Measurements from ENCODE around the gene GIMAP2.

The GIMAP2 gene

DNA sequence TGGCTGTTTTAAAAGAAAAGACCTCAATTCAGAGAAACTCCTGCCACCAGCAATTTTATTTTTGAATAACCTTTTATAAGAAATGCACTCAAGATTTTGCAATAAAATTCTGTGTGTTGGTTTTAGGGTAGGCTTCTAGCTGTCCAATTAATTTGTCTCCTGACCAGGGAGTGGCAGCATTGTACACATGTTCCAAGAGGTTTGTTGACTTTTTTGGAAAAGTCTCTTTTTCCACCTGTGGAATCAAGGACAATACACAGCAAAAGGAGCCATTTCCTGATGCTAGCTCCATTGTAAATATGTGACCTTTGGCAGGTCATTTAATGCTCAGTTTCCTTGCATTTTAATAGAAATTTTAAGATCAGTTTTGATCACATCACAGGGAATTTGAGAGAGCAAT lies 53.5 kb downstream of the GIMAP2 start:
- TF ChIP-seq EZH2 (IDR thresholded peaks at IDR 0.05; ENCODE audit: borderline replicate concordance, low read length) = no peak
- TF ChIP-seq, protein P1, sequence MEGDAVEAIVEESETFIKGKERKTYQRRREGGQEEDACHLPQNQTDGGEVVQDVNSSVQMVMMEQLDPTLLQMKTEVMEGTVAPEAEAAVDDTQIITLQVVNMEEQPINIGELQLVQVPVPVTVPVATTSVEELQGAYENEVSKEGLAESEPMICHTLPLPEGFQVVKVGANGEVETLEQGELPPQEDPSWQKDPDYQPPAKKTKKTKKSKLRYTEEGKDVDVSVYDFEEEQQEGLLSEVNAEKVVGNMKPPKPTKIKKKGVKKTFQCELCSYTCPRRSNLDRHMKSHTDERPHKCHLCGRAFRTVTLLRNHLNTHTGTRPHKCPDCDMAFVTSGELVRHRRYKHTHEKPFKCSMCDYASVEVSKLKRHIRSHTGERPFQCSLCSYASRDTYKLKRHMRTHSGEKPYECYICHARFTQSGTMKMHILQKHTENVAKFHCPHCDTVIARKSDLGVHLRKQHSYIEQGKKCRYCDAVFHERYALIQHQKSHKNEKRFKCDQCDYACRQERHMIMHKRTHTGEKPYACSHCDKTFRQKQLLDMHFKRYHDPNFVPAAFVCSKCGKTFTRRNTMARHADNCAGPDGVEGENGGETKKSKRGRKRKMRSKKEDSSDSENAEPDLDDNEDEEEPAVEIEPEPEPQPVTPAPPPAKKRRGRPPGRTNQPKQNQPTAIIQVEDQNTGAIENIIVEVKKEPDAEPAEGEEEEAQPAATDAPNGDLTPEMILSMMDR (IDR thresholded peaks at IDR 0.05; ENCODE audit: low read length) = no peak
- Histone ChIP-seq H3K9me2 (ENCODE audit: low read depth, low read length) (no peaks in the 10 kb centered on the region), H3K9me3 (ENCODE audit: low read length) (no peaks in the 10 kb centered on the region), H2AFZ (ENCODE audit: low read length) (no peak overlapping the region), H3K4me2 (ENCODE audit: low read length) (no peak overlapping the region), H3K36me3 (ENCODE audit: insufficient read depth, low read length) (no peaks in the 10 kb centered on the region), H3K4me3 (ENCODE audit: low read depth, low read length, poor library complexity, severe bottlenecking) (no peak overlapping the region), H3F3A (ENCODE audit: insufficient read depth, low read length) (no peaks in the 10 kb centered on the region), H3K27me3 (ENCODE audit: insufficient read depth, low read length) (no peaks in the 10 kb centered on the region), H3K79me2 (ENCODE audit: insufficient read depth, low read length) (no peaks in the 10 kb centered on the region), H3K4me1 (ENCODE audit: insufficient read depth, low read length, severe bottlenecking) (no peaks in the 10 kb centered on the region), H3K9ac (ENCODE audit: low read length) (no peak overlapping the region), H4K20me1 (ENCODE audit: insufficient read depth, low read length) (no peaks in the 10 kb centered on the region), H3K27ac (ENCODE audit: low read depth, low read length, poor library complexity, severe bottlenecking) (no peak overlapping the region)

DNA sequence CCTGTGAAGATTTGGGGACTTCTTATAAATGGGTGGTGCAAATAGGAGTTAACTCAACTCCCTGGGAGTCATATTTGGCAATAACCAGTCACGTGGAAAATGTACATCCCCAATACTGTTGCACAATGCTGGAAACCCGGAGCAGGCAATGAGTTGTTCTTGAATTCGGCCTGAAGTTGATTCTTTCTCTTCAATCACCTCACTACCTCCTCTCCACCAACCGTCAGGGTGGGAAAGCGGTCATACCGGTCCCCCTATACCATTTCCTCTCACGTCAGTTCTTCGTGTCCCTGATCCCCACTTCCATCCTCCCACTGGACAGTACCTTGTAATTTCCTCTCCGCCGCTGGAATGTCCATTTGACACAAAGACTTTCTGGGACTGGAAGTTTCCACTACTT lies 54.5 kb downstream of the GIMAP2 start:
- H3K9me2 ChIP-seq (ENCODE audit: low read depth, low read length) = no peaks in the 10 kb centered on the region
- H3K27ac ChIP-seq (ENCODE audit: low read depth, low read length, poor library complexity, severe bottlenecking) = no peak overlapping the region
- H3K27me3 ChIP-seq (ENCODE audit: insufficient read depth, low read length) = no peaks in the 10 kb centered on the region

DNA sequence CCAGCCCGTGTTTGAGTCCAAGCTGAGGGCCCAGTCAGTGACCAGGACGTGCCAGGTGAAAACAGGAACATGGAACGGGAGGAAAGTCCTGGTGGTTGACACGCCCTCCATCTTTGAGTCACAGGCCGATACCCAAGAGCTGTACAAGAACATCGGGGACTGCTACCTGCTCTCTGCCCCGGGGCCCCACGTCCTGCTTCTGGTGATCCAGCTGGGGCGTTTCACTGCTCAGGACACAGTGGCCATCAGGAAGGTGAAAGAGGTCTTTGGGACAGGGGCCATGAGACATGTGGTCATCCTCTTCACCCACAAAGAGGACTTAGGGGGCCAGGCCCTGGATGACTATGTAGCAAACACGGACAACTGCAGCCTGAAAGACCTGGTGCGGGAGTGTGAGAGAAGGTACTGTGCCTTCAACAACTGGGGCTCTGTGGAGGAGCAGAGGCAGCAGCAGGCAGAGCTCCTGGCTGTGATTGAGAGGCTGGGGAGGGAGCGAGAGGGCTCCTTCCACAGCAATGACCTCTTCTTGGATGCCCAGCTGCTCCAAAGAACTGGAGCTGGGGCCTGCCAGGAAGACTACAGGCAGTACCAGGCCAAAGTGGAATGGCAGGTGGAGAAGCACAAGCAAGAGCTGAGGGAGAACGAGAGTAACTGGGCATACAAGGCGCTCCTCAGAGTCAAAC lies 56.9 kb downstream of the GIMAP2 start:
- Histone ChIP-seq H4K20me1 (ENCODE audit: insufficient read depth, low read length) (no peaks in the 10 kb centered on the region), H3K9ac (ENCODE audit: low read length) (no peak overlapping the region), H3K4me2 (ENCODE audit: low read length) (no peak overlapping the region), H3K79me2 (ENCODE audit: insufficient read depth, low read length) (no peaks in the 10 kb centered on the region), H2AFZ (ENCODE audit: low read length) (no peak overlapping the region), H3K27ac (ENCODE audit: low read depth, low read length, poor library complexity, severe bottlenecking) (no peak overlapping the region), H3F3A (ENCODE audit: insufficient read depth, low read length) (no peaks in the 10 kb centered on the region), H3K9me2 (ENCODE audit: low read depth, low read length) (no peaks in the 10 kb centered on the region), H3K4me1 (ENCODE audit: insufficient read depth, low read length, severe bottlenecking) (no peaks in the 10 kb centered on the region), H3K36me3 (ENCODE audit: insufficient read depth, low read length) (no peaks in the 10 kb centered on the region), H3K4me3 (ENCODE audit: low read depth, low read length, poor library complexity, severe bottlenecking) (no peak overlapping the region), H3K27me3 (ENCODE audit: insufficient read depth, low read length) (no peaks in the 10 kb centered on the region), H3K9me3 (ENCODE audit: low read length) (no peaks in the 10 kb centered on the region)
- TF ChIP-seq, protein P1 (IDR thresholded peaks at IDR 0.05; ENCODE audit: low read length) = no peak
- TF ChIP-seq EZH2 (IDR thresholded peaks at IDR 0.05; ENCODE audit: borderline replicate concordance, low read length) = no peak

More for the DNA sequence above, 54.5 kb downstream of the GIMAP2 start:
- Histone ChIP-seq H3K9ac (ENCODE audit: low read length) (no peak overlapping the region), H3K4me1 (ENCODE audit: insufficient read depth, low read length, severe bottlenecking) (no peaks in the 10 kb centered on the region), H3K79me2 (ENCODE audit: insufficient read depth, low read length) (no peaks in the 10 kb centered on the region), H3F3A (ENCODE audit: insufficient read depth, low read length) (no peaks in the 10 kb centered on the region), H2AFZ (ENCODE audit: low read length) (no peak overlapping the region), H3K36me3 (ENCODE audit: insufficient read depth, low read length) (no peaks in the 10 kb centered on the region), H3K9me3 (ENCODE audit: low read length) (no peaks in the 10 kb centered on the region), H3K4me3 (ENCODE audit: low read depth, low read length, poor library complexity, severe bottlenecking) (no peak overlapping the region), H4K20me1 (ENCODE audit: insufficient read depth, low read length) (no peaks in the 10 kb centered on the region), H3K4me2 (ENCODE audit: low read length) (no peak overlapping the region)
- TF ChIP-seq, protein P1 (IDR thresholded peaks at IDR 0.05; ENCODE audit: low read length) = no peak

Data from OCI-LY1 (cell line).